Activated T-helper 1 cell treated with Interleukin-2 at 50 U/mL for 16 hours (primary cell): ENCODE results near the gene MT3.

ENCODE experiments used
- DNase-seq: peaks from one replicate; pipeline ENCODE4 v3.0.0-alpha.2; 2020; ENCODE audit warnings: low read depth

MT3 gene

DNA sequence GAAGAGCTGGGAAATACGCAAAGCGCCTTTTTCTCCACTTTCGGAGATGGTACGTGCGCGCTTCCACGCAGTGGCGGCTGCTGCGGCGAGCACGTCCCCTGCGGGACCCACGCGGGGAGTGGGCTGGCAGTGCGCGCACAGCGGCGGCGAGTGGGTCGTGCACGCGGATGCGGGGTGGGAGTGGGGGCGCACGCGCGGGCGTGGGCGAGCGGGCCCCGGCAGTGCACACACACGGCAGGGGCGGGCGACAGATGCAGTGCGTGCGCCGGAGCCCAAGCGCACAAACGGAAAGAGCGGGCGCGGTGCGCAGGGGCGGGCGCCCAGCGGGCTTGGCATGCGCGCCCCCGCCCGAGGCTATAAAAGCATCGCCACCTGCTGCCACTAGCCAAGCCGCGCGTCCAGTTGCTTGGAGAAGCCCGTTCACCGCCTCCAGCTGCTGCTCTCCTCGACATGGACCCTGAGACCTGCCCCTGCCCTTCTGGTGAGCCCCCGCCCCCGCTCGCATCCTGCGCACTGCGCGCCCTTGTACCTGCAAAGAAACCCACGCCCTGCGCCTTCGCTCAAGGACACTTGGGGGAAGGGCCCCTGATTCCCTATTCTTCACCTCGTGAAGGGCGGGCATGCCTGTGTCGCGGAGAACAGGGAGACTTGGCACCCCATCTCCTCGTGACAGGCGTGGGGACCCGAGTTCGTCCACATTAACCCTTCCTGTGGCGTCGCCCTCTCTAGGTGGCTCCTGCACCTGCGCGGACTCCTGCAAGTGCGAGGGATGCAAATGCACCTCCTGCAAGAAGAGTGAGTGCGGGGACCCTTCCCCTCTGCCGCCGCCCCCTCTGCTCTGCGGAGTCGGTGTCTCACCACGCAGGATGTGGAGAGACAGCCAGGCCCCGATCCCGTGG lies at the start of gene MT3:
Gene MT3 (plus strand): TSS at position 388 of the 899 bp plus-strand sequence. CDS start 63 bp downstream, at position 451.
- no peak for DNase-seq

DNA sequence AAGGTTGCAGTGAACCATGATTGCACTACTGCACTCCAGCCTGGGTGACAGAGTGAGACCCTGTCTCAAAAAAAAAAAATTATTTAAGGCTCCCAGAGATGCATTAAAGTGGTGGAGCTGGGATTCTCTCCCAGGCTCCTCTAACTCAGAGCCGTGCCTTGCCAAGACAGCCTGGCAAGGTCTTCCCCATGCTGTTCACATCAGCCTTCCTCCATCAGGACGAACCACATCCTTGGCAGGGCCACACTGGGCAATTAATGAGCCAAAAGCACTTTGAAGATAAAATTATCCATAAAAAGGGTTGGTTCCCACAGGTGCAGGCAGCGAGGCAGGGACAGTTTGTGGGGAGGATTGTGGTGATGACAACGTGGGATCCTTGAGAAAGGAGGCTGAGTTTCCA lies 49.7 kb upstream of the MT3 start:
- DNase-seq = no peak

GRCh38 chr16:56542039-56542438 lies 47.3 kb upstream of the MT3 start:
- DNase-seq = no peak

GRCh38 chr16:56547120-56547948 lies 42.0 kb upstream of the MT3 start:
- no peak for DNase-seq

GRCh38 chr16:56547949-56548567 lies 41.3 kb upstream of the MT3 start:
- DNase-seq = no peak

DNA sequence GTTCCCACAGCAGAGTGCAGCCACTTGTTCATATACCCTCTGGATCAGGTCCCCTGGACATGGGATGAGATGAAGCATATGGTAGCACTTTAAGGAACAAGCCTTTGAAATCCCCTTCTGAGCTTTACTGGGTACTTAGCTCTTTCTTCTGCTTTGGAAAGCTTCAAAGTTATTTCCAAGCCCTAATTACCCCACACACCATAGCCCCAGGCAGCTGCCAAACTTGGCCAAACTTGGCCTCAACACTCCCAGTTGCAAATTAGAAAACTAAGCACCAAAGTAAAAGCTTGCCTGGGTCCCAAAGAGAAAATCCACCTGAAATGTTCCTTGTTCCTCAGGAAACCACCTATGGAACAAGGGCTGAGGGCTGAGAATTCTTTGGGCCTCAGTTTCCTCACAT lies 40.2 kb upstream of the MT3 start:
- DNase-seq = no peak

GRCh38 chr16:56549744-56550385 lies 39.5 kb upstream of the MT3 start:
- DNase-seq = no peak

DNA sequence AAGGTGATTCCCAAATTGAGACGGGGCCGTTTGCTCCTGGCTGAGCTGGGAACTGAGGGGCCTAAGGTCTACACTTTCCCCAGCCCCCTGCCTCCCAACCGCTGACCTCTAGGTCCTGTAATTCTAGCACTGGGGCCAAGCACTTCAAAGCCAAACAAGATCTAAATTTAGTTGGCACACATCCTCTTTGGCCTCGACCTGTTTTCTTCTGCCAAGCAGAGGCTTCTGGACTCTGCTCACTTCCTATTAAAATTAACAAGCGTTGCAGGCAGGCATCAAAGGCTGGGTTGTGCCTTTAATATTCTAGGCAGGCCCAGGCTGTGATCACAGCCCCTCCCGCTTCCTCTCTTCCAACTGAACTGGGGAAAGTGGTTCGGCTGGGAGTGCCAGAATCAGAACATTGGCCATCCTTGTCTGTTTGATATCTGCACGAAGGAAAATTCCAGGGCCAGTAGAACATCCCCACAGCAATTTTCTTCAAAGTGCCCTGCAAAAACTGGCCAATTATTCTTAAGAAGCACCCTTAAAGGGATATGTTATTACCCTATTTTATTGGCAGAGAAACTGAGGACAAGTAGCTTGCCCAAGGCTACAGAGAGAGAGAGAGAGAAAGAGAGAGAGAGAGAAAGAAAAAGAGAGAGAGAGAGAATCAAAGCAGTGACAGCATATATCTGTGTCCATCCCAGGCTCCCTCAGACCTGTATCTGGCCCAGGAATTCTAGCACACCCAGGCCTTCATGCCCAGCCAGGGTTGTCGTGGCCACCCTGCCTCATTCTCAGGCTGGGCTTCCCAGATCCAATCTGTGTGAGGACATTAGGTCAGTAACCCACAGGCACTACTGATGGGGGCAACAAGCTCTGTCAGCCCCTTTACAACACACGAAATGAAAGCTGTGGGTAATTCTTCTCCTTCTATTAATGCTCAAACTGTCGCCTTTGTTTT lies 37.3 kb upstream of the MT3 start:
- no peak for DNase-seq

DNA sequence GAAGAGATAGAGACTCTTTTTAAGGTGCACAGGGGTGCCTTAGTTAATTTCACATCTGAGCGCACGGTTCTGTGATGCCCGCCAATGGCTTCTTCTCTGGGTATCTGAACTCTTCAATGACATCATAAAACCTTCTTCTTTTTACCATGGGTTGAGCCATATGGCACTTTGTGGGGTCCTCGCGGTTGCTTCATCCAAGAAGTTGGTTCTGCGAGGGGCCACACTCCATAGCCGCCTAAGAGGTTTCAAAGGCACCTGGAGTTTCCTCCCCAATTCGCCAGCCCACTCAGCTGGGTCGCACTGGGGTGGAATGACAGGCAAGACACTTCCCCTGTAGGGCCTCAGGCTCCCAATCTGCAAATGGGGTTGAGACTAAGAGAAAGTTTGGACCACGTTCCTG lies 34.9 kb upstream of the MT3 start:
- DNase-seq = no peak

DNA sequence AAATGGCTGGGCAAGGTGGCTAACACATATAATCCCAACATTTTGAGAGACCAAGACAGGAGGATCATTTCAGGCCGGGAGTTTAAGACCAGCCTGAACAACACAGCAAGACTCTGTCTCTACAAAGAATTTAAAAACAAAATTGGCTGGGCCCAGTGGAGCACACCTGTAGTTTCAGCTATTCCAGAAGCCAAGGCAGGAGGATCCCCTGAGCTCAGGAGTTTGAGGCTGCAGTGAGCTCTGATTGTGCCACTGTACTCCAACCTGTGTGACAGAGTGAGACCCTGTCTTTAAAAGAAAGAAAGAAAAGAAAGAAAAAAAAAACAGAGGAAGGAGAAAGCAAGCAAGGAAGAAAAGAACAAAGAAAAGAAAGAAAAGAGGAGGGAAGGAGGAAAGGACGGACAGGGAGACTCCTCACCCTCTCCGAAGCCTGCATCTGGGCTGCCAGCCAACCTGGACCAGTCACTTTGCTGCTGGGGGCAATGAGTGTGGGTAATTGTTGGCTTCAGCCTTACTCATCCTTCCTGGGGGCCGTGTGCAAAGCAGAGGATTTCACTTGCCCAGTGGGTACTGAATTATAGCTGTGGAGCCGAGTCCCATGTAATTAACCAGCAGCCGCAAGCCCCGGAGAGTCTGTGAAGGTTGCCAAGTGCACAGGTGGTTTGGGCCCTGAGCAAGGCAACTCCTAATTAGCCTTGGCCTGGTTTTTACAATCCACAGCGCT lies 31.1 kb upstream of the MT3 start:
- DNase-seq = no peak

DNA sequence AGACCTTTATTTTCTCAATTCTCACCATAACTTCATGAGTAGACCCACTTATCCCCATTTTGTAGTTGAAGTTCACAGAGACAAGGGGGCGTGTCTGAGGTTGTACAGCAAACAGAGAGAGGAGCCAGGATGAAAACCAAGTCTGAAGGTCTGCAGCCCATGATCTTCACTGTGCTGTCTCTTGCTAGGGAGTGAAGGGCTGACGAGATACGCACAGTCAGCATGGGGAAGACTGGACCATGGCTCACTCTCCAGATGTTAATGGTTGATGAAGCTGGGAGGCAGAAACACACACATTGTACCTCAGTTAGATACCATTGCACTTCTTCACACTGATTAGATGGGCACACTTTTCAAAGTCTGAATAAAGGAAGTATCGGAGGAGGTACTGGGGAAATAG lies 30.2 kb upstream of the MT3 start:
- no peak for DNase-seq

DNA sequence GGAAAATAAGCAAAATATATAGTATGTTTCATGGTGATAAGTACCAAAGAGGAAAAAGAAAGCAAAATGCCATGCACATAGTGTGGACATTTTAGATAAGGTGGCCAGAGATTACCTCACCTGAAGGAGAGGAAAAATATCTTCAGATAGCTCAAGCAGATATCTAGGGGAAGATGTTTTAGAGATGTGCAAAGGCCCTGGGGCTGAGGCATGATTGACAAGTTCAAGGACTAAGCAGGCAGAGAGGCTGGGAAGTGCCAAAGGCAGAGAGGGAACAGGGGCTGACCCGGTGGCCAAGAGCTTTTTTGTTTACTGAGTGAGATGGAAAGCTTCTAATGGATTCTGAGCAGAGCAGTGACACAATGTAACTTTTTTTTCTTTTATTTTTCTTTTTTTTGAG lies 28.9 kb upstream of the MT3 start:
- DNase-seq = no peak

- no peak for DNase-seq
Measured at GRCh38 chr16:56561126-56561525, 28.2 kb upstream of the MT3 start.

DNA sequence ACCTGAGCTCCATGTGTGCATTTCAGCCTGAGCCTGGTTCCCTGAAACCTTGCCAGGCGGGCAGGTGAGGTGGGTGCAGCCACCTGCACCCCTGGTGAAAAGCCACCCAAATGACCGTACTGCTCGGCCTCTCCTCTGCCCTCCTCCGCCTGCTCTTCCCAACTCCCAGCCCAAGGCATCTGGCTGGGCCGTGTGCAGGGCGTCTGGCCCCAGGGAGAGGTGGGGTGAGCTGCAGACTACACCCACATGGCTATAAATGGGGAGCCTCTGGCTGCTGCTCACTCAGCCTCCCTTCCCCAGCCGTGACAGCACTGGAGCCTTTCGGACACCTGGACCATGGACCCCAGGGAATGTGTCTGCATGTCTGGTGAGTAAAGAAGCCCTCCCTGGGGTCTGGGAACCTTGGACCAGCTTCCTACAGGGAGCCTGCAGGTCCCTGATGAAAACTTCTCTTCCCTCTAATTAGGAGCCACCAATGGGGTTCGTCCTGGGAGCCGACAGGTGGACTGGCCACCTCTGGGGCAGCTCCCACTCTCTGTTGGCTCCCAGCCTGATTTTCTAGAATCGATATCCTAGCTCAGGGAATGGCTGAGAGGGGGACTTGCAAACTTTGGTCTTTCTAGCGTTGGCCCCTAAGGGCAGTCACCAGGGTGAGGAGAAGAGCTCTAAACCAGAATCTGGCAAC lies 24.4 kb upstream of the MT3 start, which contains the start of gene MT4:
Gene MT4 (plus strand): TSS at position 281 of the 685 bp plus-strand sequence. CDS start 56 bp downstream, at position 337.
- no peak for DNase-seq

DNA sequence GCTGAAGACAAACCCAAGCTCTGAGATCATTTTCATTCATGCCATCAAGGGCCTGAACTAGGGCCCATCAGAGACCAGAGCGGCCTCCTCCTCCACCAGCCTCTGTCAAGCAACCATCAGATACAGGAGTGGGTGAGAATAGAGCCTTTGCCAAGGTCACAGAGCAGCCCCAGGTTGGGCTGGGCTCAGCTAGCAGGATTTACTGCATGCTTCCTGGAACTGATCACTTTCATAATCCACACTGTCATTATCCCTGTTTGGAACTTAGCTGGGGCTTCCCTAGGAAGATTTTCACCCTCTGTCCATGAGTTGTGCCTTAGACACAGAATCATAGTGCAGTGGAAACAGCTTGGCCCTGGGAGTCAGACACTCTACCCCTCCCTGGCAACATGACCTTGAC lies 19.4 kb upstream of the MT3 start:
- DNase-seq = no peak

- DNase-seq = no peak
Measured at GRCh38 chr16:56571525-56571924, 17.8 kb upstream of the MT3 start.

DNA sequence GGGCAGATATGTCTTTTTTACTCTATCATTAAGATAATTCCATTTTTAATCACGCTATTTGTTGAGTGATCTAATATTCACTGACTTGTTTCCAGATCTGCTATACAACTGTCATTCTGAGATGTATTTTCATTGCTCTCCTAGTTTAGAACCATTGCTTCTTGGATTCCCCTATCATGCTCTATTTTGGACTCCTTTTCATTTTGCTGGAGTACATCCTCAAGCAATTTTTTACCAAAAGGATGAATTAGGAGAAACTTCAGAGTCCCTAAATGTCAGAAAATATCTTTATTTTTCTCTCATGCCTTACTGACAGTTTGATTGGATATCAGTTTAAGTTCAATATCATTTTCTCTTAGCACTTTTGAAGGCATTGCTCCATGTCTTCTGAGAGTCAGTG lies 14.7 kb upstream of the MT3 start:
- DNase-seq = no peak

DNA sequence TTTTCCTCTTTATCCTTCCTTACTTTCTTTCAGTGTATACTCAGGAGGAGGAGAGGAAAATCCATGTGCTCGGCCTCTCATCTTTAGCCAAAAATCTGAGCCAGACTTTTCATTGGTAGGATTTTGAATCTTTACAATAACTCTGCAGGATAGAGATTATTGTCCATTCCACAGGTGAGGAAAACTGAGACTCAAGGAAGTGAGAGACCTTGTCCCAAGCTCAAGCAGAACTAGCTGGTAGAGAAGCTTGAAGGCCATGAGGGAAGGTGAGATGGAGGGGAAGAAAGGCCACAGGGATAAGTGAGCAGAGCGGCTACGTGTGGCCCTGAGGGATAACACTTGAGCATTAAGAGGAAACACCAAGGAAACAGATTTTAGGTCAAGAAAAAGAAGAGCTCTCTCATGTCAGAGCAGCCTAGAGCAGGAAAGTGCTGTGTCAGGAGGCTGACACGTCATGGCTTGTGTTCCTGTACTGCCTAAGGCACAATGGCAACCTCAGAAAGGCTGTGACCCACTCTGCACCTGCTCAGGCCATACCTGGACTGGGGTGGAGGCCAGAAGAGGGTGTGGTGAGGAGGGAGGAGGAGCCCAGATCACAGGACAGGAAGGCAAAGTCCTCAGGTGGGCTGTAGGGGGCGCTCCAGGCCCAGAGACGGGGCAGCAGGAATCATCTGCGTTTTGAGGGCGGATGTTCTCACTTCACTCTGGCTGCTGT lies 12.6 kb upstream of the MT3 start:
- peak; percentile 65 for DNase-seq

- no peak for DNase-seq
Measured at GRCh38 chr16:56577300-56577625, 12.1 kb upstream of the MT3 start.
